Activated CD8-positive, alpha-beta memory T cell treated with anti-CD3 and anti-CD28 coated beads, Interleukin-2, amount 50 U/mL, for 1 hour (primary cell): ENCODE measurements around the gene WNT3A.

ENCODE experiments used
- DNase-seq: peaks from one replicate; pipeline ENCODE4 v3.0.0-alpha.2; 2020; ENCODE audit errors: extremely low read depth

Gene WNT3A

DNA sequence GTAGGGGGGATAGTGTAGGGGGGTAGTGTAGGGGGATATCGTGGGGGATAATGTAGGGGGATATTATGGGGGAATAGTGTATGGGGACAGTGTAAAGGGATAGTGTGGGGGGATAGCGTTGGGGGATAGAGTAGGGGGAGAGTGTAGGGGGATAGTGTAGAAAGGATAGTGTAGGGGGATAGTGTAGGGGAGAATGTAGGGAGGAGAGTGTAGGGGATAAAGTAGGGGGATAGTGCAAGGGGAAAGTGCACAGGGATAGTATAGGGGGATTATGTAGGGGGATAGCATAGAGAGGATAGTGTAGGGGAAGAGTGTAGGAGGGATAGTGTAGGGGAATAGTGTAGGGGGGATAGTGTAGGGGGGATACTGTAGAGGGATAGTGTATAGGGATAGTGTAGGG lies 63.4 kb downstream of the WNT3A start:
- DNase-seq = no peak

- DNase-seq = no peak
Measured at GRCh38 chr1:228070851-228071250, 64.1 kb downstream of the WNT3A start.

- no peak for DNase-seq
Measured at GRCh38 chr1:228071839-228072657, 65.2 kb downstream of the WNT3A start.

GRCh38 chr1:228072658-228073043 lies 65.9 kb downstream of the WNT3A start:
- no peak for DNase-seq

- no peak for DNase-seq
Measured at GRCh38 chr1:228073061-228073856, 66.5 kb downstream of the WNT3A start.

DNA sequence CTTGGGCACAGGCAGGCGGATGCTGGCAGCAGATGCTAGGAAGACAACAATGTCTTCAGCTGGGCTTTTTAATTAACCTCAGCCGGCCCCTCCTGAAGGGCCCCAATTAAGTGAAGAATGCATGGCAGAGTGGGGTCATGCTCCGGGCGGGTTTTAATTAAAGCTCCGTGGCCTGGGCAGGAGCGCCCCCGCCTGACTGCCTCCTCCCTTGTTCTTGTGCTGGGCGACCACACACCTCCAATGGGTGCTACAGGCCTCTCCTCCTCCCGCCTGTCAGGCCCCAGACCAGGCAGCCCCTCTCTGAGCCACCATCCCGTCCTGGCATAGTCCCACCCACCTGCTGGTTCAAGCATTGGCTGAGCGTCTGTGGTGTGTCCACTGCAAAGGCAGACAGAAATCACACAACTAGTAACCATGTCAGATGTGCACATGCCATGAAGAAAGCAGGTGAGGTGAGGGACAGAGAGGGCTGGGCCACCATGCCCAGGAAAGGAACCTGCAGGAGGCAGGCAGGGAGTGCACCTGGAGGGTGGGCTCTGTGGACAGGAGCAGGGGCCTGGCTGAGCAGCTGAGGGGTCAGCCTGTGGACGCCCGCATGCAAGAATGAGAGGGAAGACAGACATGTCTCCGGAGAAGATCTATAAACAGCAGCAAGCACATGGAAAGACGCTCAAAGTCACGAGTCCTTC lies 67.2 kb downstream of the WNT3A start:
- no peak for DNase-seq

DNA sequence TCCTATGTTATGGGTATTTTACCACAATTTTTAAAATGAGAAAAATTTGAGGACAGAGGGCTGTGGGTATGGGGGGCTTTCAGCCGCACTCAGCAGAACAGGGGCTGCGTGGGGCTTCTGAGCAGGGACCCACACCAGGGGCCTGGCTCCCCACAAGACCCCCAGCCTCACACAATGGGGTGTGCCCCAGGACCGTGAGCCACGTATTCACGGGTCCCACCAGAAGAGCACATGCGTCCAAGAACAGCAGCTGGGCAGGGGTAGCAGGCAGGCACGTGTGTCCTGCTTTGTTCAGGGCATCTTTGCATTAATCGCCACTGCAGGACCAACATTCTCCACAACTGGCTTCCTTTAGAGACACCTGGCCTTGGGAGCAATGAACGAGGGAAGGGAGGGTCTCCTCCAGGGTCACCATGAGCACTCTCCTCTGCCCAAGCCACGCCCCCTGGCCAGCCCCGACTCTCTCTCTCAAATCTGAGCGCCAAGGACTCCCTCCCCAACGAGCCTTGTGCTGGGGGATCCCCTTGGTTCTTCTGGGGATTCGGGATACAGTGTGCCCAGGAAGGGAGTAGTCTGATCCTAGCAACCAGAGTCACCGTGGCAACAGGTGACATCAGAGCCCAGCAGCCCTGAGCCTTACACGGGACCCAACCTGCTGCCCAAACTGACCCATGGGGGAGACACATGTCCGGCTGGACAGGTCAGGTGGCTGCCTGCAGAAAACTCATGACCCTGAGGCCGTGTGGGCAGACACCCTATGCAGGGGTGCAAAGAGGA lies 68.3 kb downstream of the WNT3A start:
- no peak for DNase-seq

DNA sequence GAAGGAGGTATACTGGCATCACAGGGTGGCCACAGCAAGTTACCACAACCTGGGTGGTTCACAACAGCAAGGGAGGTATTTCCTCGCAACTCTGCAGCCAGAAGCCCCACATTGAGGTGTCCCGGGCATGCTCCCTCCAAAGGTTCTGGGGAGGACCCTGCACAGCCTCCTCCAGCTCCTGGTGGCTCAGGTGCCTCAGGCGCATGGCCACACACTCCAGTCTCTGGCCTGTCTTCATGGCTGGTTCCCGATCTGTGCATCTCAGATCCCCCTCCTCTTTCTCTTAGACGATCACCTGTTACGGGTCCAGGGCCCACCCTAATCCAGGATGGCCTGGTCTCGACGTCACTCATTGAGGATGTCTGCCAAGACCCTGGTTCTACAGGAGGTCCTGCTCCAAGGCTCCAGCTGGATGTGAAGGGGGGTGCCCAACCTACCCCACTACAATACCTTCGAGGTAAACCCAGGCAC lies 69.0 kb downstream of the WNT3A start:
- no peak for DNase-seq

- DNase-seq = no peak
Measured at GRCh38 chr1:228076796-228077430, 70.1 kb downstream of the WNT3A start.

GRCh38 chr1:228077565-228078330 lies 71.0 kb downstream of the WNT3A start:
- DNase-seq = no peak

DNA sequence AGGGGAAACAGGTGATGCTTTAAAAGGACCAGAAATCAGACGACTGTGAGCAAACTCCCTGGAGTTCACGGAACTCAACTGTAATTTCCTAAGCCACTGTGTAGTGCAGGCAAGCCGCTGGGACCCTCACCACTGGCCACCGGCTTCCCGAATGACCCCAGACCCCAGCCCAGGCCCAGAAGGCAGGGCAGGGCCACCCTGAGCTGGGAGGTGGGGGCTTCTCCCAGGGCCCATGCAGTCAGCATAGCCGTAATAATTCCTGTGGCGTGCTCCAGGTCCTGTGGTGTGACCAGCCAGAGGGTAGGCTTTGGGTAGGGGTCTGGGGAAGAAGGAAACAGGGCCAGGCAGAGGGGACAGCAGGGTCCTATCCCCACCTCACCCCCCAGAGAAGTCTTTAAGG lies 72.2 kb downstream of the WNT3A start:
- no peak for DNase-seq

DNA sequence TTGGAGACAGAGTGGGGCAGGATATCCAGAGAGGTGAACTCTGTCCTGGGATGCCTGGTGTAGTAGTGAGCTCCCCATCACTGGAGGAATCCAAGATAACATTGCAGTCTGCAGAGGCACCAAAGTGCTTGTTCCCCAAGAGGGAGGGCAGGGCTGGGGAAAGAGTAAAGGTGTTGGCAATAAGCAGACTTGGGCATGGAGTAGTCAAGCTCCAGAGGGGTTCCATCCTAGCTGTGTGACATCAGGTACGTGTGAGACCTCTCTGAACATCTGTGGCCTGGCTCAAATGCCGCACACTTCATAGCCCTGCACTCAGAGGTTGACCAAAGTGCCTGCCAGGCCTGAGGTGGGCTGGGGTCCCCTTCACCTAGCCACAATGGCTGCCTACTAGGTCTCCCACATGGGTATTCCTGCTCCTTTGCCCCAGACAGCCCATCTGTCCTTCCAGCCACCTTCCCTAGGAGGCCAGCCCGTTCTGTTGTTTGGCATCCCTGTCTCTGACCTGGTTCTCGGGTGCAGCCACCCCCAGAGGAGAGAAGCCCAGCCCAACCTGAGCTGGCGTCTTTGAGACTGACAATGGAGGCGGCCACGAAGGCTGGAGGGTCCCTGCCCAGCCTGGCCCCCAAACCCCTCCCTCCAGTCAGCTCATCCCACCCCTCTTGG lies 72.9 kb downstream of the WNT3A start:
- no peak for DNase-seq

DNA sequence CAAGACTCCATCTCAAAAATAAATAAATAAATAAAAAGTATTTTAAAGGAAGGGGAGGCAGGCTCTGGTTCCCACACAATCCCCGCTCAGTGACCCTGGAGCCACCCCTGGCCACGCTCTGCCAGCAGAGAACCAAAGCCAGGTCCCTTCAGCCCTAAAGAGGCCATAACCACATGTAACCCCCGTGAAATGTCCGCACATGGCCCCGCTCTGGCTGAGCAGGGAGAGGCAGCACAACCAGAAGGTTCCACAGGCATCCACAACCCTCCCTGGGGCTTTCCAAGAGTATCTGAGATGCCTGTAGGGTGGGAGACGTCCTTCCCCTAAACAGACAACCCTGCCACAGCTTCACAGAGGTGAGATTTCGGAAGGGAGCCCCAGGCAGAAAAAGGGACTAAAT lies 74.3 kb downstream of the WNT3A start:
- no peak for DNase-seq

DNA sequence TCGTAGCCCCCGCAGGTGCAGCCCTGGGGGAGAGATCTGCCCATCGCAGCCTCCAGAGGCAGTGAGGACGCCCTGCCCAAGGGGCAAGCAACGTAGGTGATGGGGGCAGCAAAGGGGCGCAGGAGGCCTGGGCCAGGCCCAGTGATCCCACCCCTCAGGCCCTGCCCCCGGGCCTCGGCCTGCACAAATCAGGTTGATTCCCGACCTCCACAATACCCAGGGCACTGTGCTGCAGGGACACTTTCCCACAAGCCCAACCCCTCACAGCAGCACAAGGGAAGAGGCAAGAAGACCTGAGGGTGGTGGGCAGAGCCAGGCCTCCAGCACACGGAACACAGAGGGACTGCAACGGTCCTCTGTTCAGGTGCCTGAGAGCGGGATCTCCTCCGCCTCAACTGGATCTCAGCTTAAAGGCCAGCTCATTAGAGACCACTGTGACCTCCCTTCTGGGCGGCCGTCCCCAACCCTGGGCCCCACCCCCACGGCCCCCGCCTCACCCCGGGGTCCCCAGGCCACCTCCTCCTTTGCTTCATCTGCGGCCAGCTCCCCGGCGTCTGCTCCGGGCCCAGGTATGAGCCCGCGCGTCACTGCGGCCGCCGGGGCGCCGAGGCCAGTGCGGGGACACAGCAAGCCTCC lies 74.9 kb downstream of the WNT3A start:
- no peak for DNase-seq

DNA sequence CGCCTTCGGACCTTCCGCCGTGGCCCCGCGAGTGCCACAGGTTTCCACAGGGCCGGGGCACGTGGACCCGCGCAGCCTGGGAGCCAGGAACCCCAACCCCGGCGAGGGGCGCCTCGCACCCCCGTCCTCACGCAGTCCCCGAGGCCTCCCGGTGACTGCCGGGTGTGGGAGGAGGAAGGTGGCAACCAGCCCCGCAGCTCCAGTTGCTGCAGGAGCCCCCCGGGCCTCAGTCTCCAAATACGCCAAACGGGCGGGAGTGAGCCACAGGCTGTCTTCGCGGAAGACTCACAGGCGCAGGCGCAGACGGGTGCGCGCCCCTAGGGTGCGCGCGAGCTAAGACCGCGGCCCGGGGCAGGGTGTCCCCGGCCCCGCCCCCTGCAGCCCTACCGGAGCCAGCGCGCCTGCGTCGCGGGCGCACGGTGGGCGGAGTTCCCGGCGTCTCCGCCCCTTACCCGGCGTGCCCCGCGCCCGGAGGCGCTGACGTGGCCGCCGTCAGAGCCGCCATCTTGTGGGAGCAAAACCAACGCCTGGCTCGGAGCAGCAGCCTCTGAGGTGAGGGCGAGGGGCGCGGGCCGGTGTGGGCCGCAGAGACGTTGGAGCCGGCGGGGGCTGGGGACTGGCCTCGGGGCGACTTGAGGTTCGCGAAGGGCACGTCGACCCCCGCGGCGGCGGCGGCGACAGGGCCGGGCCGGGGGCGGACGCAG lies 75.6 kb downstream of the WNT3A start, which contains the start of gene ARF1:
TSS of gene ARF1 (plus strand) at position 495 of the 704 bp plus-strand sequence. CDS start 14,407 bp downstream, outside the sequence.
- peak; percentile 76 for DNase-seq

DNA sequence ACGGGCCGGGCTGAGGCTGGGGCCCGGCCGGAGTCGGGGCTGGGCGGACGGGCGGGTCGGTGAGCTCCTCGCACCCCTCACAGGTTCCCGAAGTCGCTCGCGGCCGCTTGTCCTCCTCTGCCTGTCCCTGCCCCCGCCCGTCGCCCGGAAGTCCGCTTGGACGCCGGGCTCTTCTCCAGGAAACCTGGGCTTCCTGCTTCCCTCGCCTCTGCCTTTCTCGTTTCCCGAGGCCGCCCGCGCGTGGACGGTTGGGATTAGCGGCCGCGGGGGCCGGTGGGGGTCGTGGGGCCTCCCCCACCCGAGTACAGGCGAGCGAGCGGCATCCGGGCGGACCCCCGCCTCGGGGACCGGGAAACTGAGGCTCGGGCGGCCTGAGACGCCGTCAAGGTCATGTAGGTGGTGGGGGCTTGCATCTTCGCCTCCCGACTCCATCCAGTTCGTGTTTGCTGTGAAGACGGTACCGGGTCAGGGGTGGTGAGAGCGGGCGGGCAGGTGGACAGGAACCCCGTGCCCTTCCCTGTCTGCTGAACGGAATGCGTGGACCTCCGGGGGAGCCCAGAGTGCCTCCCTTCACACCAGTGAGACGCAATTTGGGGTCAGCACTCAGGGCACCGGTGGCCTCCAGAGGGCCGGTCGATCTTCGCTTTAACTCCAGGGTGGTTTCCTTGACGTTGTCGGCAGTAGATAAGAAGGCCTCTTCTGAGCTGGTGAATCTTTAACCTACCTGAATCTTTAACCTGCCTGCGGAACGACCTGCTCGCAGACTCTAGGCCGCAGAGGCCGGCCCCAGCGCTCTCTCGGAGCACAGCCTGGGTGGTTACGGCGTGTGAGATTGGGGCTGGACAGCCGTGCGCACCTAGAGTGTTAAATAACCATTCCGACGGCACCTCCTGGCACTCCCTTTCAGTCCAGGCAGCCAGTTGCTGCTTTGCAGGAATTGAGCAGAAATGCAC lies 76.4 kb downstream of the WNT3A start:
- DNase-seq = no peak

- no peak for DNase-seq
Measured at GRCh38 chr1:228083871-228084278, 77.1 kb downstream of the WNT3A start.
